CD4-positive, alpha-beta memory T cell (primary cell): ENCODE data around the gene ADAP1. TPM values are rescaled to one million over a fixed set of nuclear protein-coding genes. Genes with fewer than 3 reads are reported as not detected.
A peak's percentile ranks its signal among the peaks of the same experiment; 100 is the strongest.

Experiments used
- CTCF ChIA-PET: fragments of 350-600 bp; sonication (Branson Sonifier 250); formaldehyde crosslinking; loops from one replicate; lab custom pipeline; 2021; ENCODE audit warnings: inconsistent platforms; ENCODE audit not compliant: partially characterized antibody; lab: Charles Lee
- POLR2A ChIA-PET: fragments of 350-600 bp; sonication (Branson Sonifier 250); formaldehyde crosslinking; loops from one replicate; lab custom pipeline; 2021; ENCODE audit not compliant: partially characterized antibody; lab: Charles Lee
- DNase-seq, 5 donors: peaks; one replicate each; pipeline versions ENCODE4 v3.0.0 to v3.0.0-alpha.2; 2020 to 2022; ENCODE audit warnings: mixed read lengths in 1 of 5
- H3K27ac ChIP-seq: one replicate; pipeline ENCODE4 v1.7.0; 2013; ENCODE audit warnings: low read depth, low read length
- H3K27me3 ChIP-seq: 2 replicates; pipeline ENCODE4 v1.7.0; 2013; ENCODE audit warnings: mild to moderate bottlenecking, low read length, moderate library complexity; ENCODE audit not compliant: insufficient read depth
- H3K36me3 ChIP-seq: 2 replicates; pipeline ENCODE4 v1.7.0; 2013; ENCODE audit warnings: mild to moderate bottlenecking, low read length, moderate library complexity; ENCODE audit not compliant: insufficient read depth
- H3K4me1 ChIP-seq: 2 replicates; pipeline ENCODE4 v1.7.0; 2013; ENCODE audit warnings: mild to moderate bottlenecking, low read length, moderate library complexity; ENCODE audit not compliant: insufficient read depth
- H3K4me3 ChIP-seq, 2 donors: one replicate each; pipeline ENCODE4 v1.7.0; 2013; ENCODE audit warnings: low read length in 2 of 2, mild to moderate bottlenecking in 1 of 2
- H3K9me3 ChIP-seq, 2 donors: one replicate each; pipeline ENCODE4 v1.7.0; 2013; ENCODE audit warnings: low read length in 2 of 2, control low read depth in 1 of 2; ENCODE audit not compliant: control insufficient read depth in 1 of 2
- H3K27ac Mint-ChIP-seq, 7 donors: one replicate each; pipeline ENCODE4 v1.8.0; 2020 to 2021; ENCODE audit warnings: mixed read lengths in 7 of 7, mild to moderate bottlenecking in 6 of 7, inconsistent platforms in 3 of 7, moderate library complexity in 3 of 7
- H3K27me3 Mint-ChIP-seq, 2 donors: one replicate each; pipeline ENCODE4 v1.8.0; 2020 to 2021; ENCODE audit warnings: mixed read lengths in 2 of 2
- H3K36me3 Mint-ChIP-seq, 2 donors: one replicate each; pipeline ENCODE4 v1.8.0; 2020 to 2021; ENCODE audit warnings: mixed read lengths in 2 of 2, inconsistent platforms in 1 of 2, mild to moderate bottlenecking in 1 of 2
- H3K4me1 Mint-ChIP-seq, 4 donors: one replicate each; pipeline ENCODE4 v1.8.0; 2020 to 2021; ENCODE audit warnings: mixed read lengths in 4 of 4, mild to moderate bottlenecking in 1 of 4
- H3K4me3 Mint-ChIP-seq, 8 donors: one replicate each; pipeline ENCODE4 v1.8.0; 2020 to 2021; ENCODE audit warnings: mixed read lengths in 8 of 8, mild to moderate bottlenecking in 7 of 8, moderate library complexity in 6 of 8, inconsistent platforms in 3 of 8
- H3K9me3 Mint-ChIP-seq, 8 donors: one replicate each; pipeline ENCODE4 v1.8.0; 2020 to 2021; ENCODE audit warnings: mixed read lengths in 8 of 8, mild to moderate bottlenecking in 5 of 8, inconsistent platforms in 3 of 8, moderate library complexity in 1 of 8
- intact Hi-C: fragments of 100-400 bp; cut with micrococcal nuclease; formaldehyde crosslinking; loops from one replicate; pipeline ENCODE4 v1.15.1; 2023
- polyA plus RNA-seq, 2 donors: library from polyadenylated mRNA; unstranded; fragments of 300-500 nt; fragmentation: Illumina TruSeq; gene quantifications; one replicate each; pipeline ENCODE4 v1.2.3, GENCODE V29; 2021
- total RNA-seq, 2 experiments: library from RNA; stranded (reverse); gene quantifications; one replicate each; pipeline ENCODE4 v1.2.3, GENCODE V29; 2021

ADAP1 gene
- total and polyA plus RNA-seq, 4 experiments from 2014 or later, result 5.1 to 10.0 (median 8.8) TPM

DNA sequence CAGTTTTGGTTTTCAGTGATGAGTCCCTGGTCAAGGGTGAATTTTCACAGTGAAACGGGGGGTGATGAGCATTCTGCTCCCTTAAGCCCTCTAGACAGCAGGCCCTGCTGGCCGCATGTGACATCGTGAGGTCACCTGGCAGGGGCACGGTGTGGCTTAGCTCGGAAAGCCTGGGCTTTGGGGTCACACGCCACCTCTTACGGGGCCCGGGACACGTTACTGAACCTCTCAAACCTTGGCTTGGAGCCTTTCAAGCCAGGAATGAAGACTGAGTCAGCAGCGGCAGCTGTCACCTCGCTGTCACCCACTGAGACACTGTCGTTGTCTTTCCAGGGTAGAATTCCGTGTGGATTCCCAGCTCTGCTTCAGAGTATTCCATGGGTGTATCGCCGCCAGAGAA lies 74.0 kb downstream of the ADAP1 start:
- peaks cover 18 to 52% (median 36%) of the 10 kb centered on the region in 4 donors for H3K4me1 Mint-ChIP-seq
- H3K36me3 Mint-ChIP-seq, result peaks cover 5 to 16% of the 10 kb centered on the region in 2 donors

GRCh38 chr7:879706-880105 lies 74.8 kb downstream of the ADAP1 start:
- H3K4me3 Mint-ChIP-seq, result peak overlapping the region in 2 of 8 donors; percentile 55 to 74
- no peak overlapping the region for H3K4me3 ChIP-seq
- CTCF ChIA-PET, result no interaction called here
- H3K36me3 ChIP-seq, result no peaks in the 10 kb centered on the region
- POLR2A ChIA-PET, result interaction anchor here (0.6 to 1.2 kb wide), 2 partner anchors 19 to 94 kb away, joined by 3 to 5 read pairs; no protein-coding TSS in a partner anchor
- H3K36me3 Mint-ChIP-seq, result peaks cover 5 to 16% of the 10 kb centered on the region in 2 donors
- intact Hi-C loops, result loop anchor here (5.0 kb wide), 1 partner anchor 152 kb away; the partner anchor contains the start of genes DNAAF5 and PRKAR1B
- peak overlapping the region in 2 of 7 donors; percentile 30 to 94 for H3K27ac Mint-ChIP-seq
- H3K9me3 Mint-ChIP-seq, result no peaks in the 10 kb centered on the region
- H3K27me3 ChIP-seq, result no peaks in the 10 kb centered on the region
- no peak overlapping the region for H3K27ac ChIP-seq
- peaks cover 42% of the 10 kb centered on the region for H3K4me1 ChIP-seq
- H3K9me3 ChIP-seq, result no peaks in the 10 kb centered on the region
- peaks cover 17 to 49% (median 34%) of the 10 kb centered on the region in 4 donors for H3K4me1 Mint-ChIP-seq
- DNase-seq, result no peak
- no peaks in the 10 kb centered on the region for H3K27me3 Mint-ChIP-seq

More for the DNA sequence above, 74.0 kb downstream of the ADAP1 start:
- no peaks in the 10 kb centered on the region for H3K27me3 Mint-ChIP-seq
- H3K9me3 ChIP-seq, result no peaks in the 10 kb centered on the region
- H3K4me3 Mint-ChIP-seq, result peak overlapping the region in 2 of 8 donors; percentile 8 to 29
- no peak overlapping the region for H3K27ac ChIP-seq
- no peak overlapping the region for H3K4me3 ChIP-seq
- intact Hi-C loops, result no loop called here
- ChIA-PET POLR2A (interaction anchor here (1.2 kb wide), 1 partner anchor 19 kb away, joined by 3 read pairs; no protein-coding TSS in a partner anchor), CTCF (no interaction called here)
- peak overlapping the region in 1 of 7 donors; percentile 55 for H3K27ac Mint-ChIP-seq
- no peak for DNase-seq
- no peaks in the 10 kb centered on the region for H3K27me3 ChIP-seq
- no peaks in the 10 kb centered on the region for H3K36me3 ChIP-seq
- H3K4me1 ChIP-seq, result peaks cover 40% of the 10 kb centered on the region
- H3K9me3 Mint-ChIP-seq, result no peaks in the 10 kb centered on the region

DNA sequence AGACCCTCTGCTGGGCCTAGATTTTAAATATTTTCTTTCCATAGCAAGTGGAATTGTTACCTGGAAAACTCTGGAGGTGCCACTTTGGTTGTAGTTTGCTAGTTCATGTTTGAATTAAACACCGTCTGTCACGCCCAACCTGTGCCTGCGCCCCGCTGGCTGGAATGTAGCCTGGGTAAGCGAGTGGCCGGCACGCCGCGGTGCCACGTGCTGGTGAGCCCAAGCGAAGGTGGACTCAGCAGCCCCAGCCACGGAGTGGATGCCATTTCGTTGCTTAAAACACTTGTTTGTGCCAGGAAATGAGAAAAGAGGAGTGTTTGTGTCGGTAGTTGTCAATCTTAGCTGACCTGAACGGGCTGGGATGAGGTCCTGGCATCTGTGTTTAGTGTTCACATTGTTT lies 75.4 kb downstream of the ADAP1 start:
- POLR2A ChIA-PET, result interaction anchor here (0.6 to 1.2 kb wide), 2 partner anchors 20 to 95 kb away, joined by 3 to 5 read pairs; no protein-coding TSS in a partner anchor
- Mint-ChIP-seq H3K27ac (peak overlapping the region in 4 of 7 donors; percentile 18 to 94 (median 46)), H3K4me1 (peaks cover 15 to 45% (median 31%) of the 10 kb centered on the region in 4 donors), H3K9me3 (no peaks in the 10 kb centered on the region), H3K36me3 (peaks cover 5 to 16% of the 10 kb centered on the region in 2 donors), H3K4me3 (peak overlapping the region; percentile 29 to 74 (median 58)), H3K27me3 (no peaks in the 10 kb centered on the region)
- no peak overlapping the region for H3K4me3 ChIP-seq
- DNase-seq, result no peak
- H3K9me3 ChIP-seq, result no peaks in the 10 kb centered on the region
- CTCF ChIA-PET, result no interaction called here
- peaks cover 44% of the 10 kb centered on the region for H3K4me1 ChIP-seq
- H3K27me3 ChIP-seq, result no peaks in the 10 kb centered on the region
- no peak overlapping the region for H3K27ac ChIP-seq
- intact Hi-C loops, result loop anchor here (5.0 kb wide), 1 partner anchor 152 kb away; the partner anchor contains the start of genes DNAAF5 and PRKAR1B
- no peaks in the 10 kb centered on the region for H3K36me3 ChIP-seq

- DNase-seq, result no peak
- peaks cover 48% of the 10 kb centered on the region for H3K4me1 ChIP-seq
Observed at GRCh38 chr7:877312-878232, 76.9 kb downstream of the ADAP1 start.

DNA sequence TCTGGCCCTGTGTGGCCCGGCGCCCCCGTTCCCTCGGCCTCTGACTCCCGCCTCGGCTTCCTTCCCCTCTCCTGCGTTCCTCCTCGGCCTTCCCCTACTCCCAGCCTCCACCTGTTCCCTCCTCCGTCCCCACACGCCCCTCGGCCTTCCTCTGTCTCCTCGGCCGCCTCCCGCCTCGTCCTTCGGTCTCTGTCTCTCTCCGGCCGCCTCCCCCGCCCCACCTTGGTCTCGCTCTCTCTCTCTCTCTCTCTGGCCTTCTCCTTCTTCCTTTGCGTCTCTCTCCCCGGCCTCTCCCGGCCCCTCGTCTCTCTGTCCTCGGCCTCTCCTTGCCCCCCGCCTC lies 77.5 kb downstream of the ADAP1 start:
- peaks cover 48% of the 10 kb centered on the region for H3K4me1 ChIP-seq

More at GRCh38 chr7:877312-878232, 76.9 kb downstream of the ADAP1 start:
- Mint-ChIP-seq H3K27ac (peak overlapping the region; percentile 83 to 96 (median 94)), H3K27me3 (no peaks in the 10 kb centered on the region), H3K4me1 (peaks cover 21 to 49% (median 37%) of the 10 kb centered on the region in 4 donors), H3K9me3 (no peaks in the 10 kb centered on the region), H3K4me3 (peak overlapping the region; percentile 87 to 96 (median 91)), H3K36me3 (peaks cover 10 to 27% of the 10 kb centered on the region in 2 donors)
- ChIA-PET CTCF (no interaction called here), POLR2A (interaction anchor here (0.7 to 3.2 kb wide), 9 partner anchors 10 to 525 kb away, joined by 3 to 18 read pairs (median 5); partner anchors contain the start of genes COX19 and SUN1)
- intact Hi-C loops, result loop anchor here (2.0 to 5.0 kb wide), 2 partner anchors 150 to 273 kb away; partner anchors contain the start of genes DNAAF5 and PRKAR1B
- Histone ChIP-seq H3K27me3 (no peaks in the 10 kb centered on the region), H3K27ac (peak overlapping the region; percentile 84), H3K36me3 (peaks cover under 1% of the 10 kb centered on the region), H3K4me3 (peak overlapping the region; percentile 38 to 68), H3K9me3 (no peaks in the 10 kb centered on the region)

GRCh38 chr7:876077-876971 lies 78.2 kb downstream of the ADAP1 start, which contains the start of gene GET4:
TSS of gene GET4 (plus strand) at chr7:876554. CDS start at chr7:876646, 92 bp downstream.
- Mint-ChIP-seq H3K4me1 (peaks cover 18 to 42% (median 31%) of the 10 kb centered on the region in 4 donors), H3K4me3 (peak within 1 kb of the TSS; percentile 87 to 96 (median 91)), H3K36me3 (peaks cover 5 to 32% of the 10 kb centered on the region in 2 donors), H3K27ac (peak within 1 kb of the TSS; percentile 83 to 96 (median 94)), H3K27me3 (no peaks in the 10 kb centered on the region), H3K9me3 (no peaks in the 10 kb centered on the region)
- ChIA-PET POLR2A (interaction anchor here (0.6 to 3.2 kb wide), 14 partner anchors 11 to 554 kb away, joined by 3 to 18 read pairs (median 4); partner anchors contain the start of genes COX19 and SUN1), CTCF (interaction anchor here (1.0 to 1.9 kb wide), 5 partner anchors 36 to 239 kb away, joined by 3 to 5 read pairs (median 3); no protein-coding TSS in a partner anchor)
- peak within 1 kb of the TSS; percentile 84 for H3K27ac ChIP-seq
- no peaks in the 10 kb centered on the region for H3K9me3 ChIP-seq
- peaks cover 9% of the 10 kb centered on the region for H3K36me3 ChIP-seq
- no peaks in the 10 kb centered on the region for H3K27me3 ChIP-seq
- peak within 1 kb of the TSS; percentile 11 to 68 for H3K4me3 ChIP-seq
- peak; percentile 96 to 100 (median 99) for DNase-seq
- peaks cover 48% of the 10 kb centered on the region for H3K4me1 ChIP-seq
- intact Hi-C loops, result loop anchor here (1.0 to 5.0 kb wide), 6 partner anchors 47 to 272 kb away; partner anchors contain the start of genes COX19, DNAAF5 and PRKAR1B

More for the DNA sequence above, 77.5 kb downstream of the ADAP1 start:
- Histone ChIP-seq H3K4me3 (peak overlapping the region; percentile 11 to 68), H3K36me3 (peaks cover 7% of the 10 kb centered on the region), H3K9me3 (no peaks in the 10 kb centered on the region), H3K27me3 (no peaks in the 10 kb centered on the region), H3K27ac (peak overlapping the region; percentile 84)
- CTCF ChIA-PET, result no interaction called here
- no peaks in the 10 kb centered on the region for H3K27me3 Mint-ChIP-seq
- peaks cover 8 to 31% of the 10 kb centered on the region in 2 donors for H3K36me3 Mint-ChIP-seq
- intact Hi-C loops, result loop anchor here (1.0 to 5.0 kb wide), 6 partner anchors 46 to 272 kb away; partner anchors contain the start of genes COX19, DNAAF5 and PRKAR1B
- H3K27ac Mint-ChIP-seq, result peak overlapping the region; percentile 83 to 96 (median 94)
- no peaks in the 10 kb centered on the region for H3K9me3 Mint-ChIP-seq
- peak in 1 of 5 donors; percentile 59 for DNase-seq
- POLR2A ChIA-PET, result interaction anchor here (0.7 to 3.2 kb wide), 9 partner anchors 11 to 525 kb away, joined by 3 to 18 read pairs (median 5); partner anchors contain the start of genes COX19 and SUN1
- peak overlapping the region; percentile 87 to 96 (median 91) for H3K4me3 Mint-ChIP-seq
- H3K4me1 Mint-ChIP-seq, result peaks cover 19 to 46% (median 35%) of the 10 kb centered on the region in 4 donors
